Measurements from ENCODE around the gene UST.
"Not testable (repeated sequence)": the region's sequence is repeated elsewhere in the genome, so short reads cannot be mapped to it uniquely, and the experiment has no call there.

Gene UST

GRCh38 chr6:148956163-148956562 is 209.3 kb downstream of the UST start:
- FAIRE-seq: not testable (repeated sequence)

- FAIRE-seq: no peak
Observed at GRCh38 chr6:148957752-148958151, 210.9 kb downstream of the UST start.

- FAIRE-seq: no peak
Observed at GRCh38 chr6:148959008-148959407, 212.2 kb downstream of the UST start.

- FAIRE-seq: no peak
Observed at GRCh38 chr6:148959501-148959900, 212.7 kb downstream of the UST start.

- FAIRE-seq: no peak
Observed at GRCh38 chr6:148962854-148963515, 216.2 kb downstream of the UST start.

- FAIRE-seq: no peak
Observed at GRCh38 chr6:148963738-148964137, 216.9 kb downstream of the UST start.

GRCh38 chr6:148964467-148964866 is 217.6 kb downstream of the UST start:
- no peak for FAIRE-seq

- no peak for FAIRE-seq
Observed at GRCh38 chr6:148965287-148965686, 218.5 kb downstream of the UST start.

- no peak for FAIRE-seq
Observed at GRCh38 chr6:148967011-148967520, 220.2 kb downstream of the UST start.

- no peak for FAIRE-seq
Observed at GRCh38 chr6:148967541-148967956, 220.7 kb downstream of the UST start.

GRCh38 chr6:148968771-148969602 is 222.2 kb downstream of the UST start:
- FAIRE-seq: no peak

- FAIRE-seq: no peak
Observed at GRCh38 chr6:148969603-148970061, 222.8 kb downstream of the UST start.

- no peak for FAIRE-seq
Observed at GRCh38 chr6:148971031-148971927, 224.4 kb downstream of the UST start.

GRCh38 chr6:148972481-148972880 is 225.7 kb downstream of the UST start:
- no peak for FAIRE-seq

- no peak for FAIRE-seq
Observed at GRCh38 chr6:148973538-148974208, 226.8 kb downstream of the UST start.

GRCh38 chr6:148974351-148974750 is 227.5 kb downstream of the UST start:
- FAIRE-seq: no peak

- FAIRE-seq: not testable (repeated sequence)
Observed at GRCh38 chr6:148978298-148978697, 231.5 kb downstream of the UST start.

GRCh38 chr6:148979014-148979901 is 232.4 kb downstream of the UST start:
- no peak for FAIRE-seq

- FAIRE-seq: no peak
Observed at GRCh38 chr6:148980234-148980633, 233.4 kb downstream of the UST start.

GRCh38 chr6:148981515-148981914 is 234.7 kb downstream of the UST start:
- no peak for FAIRE-seq

- FAIRE-seq: no peak
Observed at GRCh38 chr6:148983101-148983761, 236.4 kb downstream of the UST start.
